Upper lobe of left lung (tissue), 4 donors: ENCODE measurements around the gene SPOCK1.

ENCODE experiments used
- POLR2A ChIP-seq, 4 donors: fragments of 450-650 bp; IDR thresholded peaks; one replicate each; pipeline ENCODE4 v1.5.1; 2016 to 2017; ENCODE audit warnings: antibody characterized with exemption in 4 of 4, mild to moderate bottlenecking in 2 of 4
- TF ChIP-seq, protein P1 (sequence below), 6 experiments: fragments of 450-650 bp in 4 of 6; fragments of 200-600 bp in 2 of 6; sonication (generic) in 2 of 6; IDR thresholded peaks; one replicate each; pipeline ENCODE4 v1.5.1; 2016 to 2019; ENCODE audit warnings: antibody characterized with exemption in 6 of 6

DNA sequence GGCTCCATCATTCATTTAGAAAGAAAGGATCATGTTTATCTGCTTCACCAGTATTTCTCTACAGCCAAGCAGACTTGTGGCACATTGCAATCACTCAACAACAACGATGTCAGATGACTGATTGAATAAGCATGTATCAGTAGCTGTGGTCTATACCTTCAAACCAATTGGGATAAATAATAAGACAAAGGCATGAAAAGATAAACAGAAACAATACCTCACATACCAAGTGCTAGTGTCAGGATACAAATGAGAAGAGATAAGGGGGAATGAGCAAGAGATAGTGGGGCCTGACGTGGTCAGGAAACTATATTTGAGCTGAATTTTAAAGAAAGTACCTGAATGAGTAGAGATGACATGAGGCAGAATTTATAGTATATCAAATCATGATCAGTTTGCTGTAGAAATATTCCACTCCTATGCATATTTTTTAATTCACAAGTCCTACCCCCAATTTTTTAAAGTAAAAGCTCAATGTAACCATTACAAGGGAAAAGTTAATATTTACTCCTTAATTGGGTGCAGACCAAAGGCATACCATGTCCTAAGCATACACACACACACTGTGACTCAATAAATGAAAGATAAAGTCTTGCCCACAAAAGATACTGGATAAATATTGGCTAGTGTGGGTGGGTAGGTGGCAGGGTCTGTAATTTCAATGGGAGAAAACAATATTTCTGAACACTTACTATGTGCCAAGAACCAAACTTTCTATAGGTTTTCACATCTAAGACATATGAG, 284.5 kb downstream of the SPOCK1 start:
- TF ChIP-seq, protein P1, sequence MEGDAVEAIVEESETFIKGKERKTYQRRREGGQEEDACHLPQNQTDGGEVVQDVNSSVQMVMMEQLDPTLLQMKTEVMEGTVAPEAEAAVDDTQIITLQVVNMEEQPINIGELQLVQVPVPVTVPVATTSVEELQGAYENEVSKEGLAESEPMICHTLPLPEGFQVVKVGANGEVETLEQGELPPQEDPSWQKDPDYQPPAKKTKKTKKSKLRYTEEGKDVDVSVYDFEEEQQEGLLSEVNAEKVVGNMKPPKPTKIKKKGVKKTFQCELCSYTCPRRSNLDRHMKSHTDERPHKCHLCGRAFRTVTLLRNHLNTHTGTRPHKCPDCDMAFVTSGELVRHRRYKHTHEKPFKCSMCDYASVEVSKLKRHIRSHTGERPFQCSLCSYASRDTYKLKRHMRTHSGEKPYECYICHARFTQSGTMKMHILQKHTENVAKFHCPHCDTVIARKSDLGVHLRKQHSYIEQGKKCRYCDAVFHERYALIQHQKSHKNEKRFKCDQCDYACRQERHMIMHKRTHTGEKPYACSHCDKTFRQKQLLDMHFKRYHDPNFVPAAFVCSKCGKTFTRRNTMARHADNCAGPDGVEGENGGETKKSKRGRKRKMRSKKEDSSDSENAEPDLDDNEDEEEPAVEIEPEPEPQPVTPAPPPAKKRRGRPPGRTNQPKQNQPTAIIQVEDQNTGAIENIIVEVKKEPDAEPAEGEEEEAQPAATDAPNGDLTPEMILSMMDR (IDR thresholded peaks at IDR 0.05), result no peak
- no peak for TF ChIP-seq POLR2A (IDR thresholded peaks at IDR 0.05)
